Astrocyte of the spinal cord (primary cell): ENCODE data around the gene RAET1L.

ENCODE experiments used
- DNase-seq: peaks from one replicate; pipeline ENCODE4 v3.0.0; 2011; ENCODE audit warnings: low read depth, low spot score
- H3K4me3 ChIP-seq: 2 replicates; pipeline ENCODE4 v1.5.1; 2011; ENCODE audit warnings: low read depth, mild to moderate bottlenecking, low read length, moderate library complexity
- in situ Hi-C: cut with HindIII; loops from 2 replicates; pipeline ENCODE4 v1.10.0; 2017; ENCODE audit warnings: low sequenced_read_pairs
- TF ChIP-seq, protein P1 (sequence below): IDR thresholded peaks from 2 replicates; pipeline ENCODE4 v1.5.1; 2012; ENCODE audit warnings: low read depth, mild to moderate bottlenecking, low read length, inconsistent platforms

RAET1L gene

GRCh38 chr6:150036081-150036480 is 10.7 kb upstream of the RAET1L start:
- no peak overlapping the region for H3K4me3 ChIP-seq
- DNase-seq: no peak
- in situ Hi-C loops: no loop called here
- TF ChIP-seq, protein P1, sequence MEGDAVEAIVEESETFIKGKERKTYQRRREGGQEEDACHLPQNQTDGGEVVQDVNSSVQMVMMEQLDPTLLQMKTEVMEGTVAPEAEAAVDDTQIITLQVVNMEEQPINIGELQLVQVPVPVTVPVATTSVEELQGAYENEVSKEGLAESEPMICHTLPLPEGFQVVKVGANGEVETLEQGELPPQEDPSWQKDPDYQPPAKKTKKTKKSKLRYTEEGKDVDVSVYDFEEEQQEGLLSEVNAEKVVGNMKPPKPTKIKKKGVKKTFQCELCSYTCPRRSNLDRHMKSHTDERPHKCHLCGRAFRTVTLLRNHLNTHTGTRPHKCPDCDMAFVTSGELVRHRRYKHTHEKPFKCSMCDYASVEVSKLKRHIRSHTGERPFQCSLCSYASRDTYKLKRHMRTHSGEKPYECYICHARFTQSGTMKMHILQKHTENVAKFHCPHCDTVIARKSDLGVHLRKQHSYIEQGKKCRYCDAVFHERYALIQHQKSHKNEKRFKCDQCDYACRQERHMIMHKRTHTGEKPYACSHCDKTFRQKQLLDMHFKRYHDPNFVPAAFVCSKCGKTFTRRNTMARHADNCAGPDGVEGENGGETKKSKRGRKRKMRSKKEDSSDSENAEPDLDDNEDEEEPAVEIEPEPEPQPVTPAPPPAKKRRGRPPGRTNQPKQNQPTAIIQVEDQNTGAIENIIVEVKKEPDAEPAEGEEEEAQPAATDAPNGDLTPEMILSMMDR: no peak

GRCh38 chr6:150033207-150033771 is 8.0 kb upstream of the RAET1L start:
- TF ChIP-seq, protein P1: no peak
- in situ Hi-C loops: no loop called here
- no peak for DNase-seq

DNA sequence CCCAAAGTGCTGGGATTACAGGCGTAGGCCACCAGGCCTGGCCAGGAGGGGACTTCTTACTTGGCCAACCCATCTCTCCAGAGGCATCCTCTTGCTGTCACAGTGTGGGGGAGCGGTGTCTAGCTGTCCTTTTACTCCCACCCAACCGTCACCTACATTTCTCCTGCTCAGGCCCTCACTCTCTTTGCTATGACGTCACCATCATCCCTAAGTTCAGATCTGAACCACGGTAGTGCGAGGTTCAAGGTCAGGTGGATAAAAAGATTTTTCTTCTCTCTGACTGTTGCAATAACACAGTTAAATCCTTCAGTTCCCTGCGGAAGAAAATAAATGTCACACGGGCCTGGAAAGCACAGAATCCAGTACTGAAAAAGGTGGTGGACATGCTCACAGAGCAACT is 7.3 kb upstream of the RAET1L start:
- no peak for DNase-seq
- TF ChIP-seq, protein P1: no peak
- no peak overlapping the region for H3K4me3 ChIP-seq
- in situ Hi-C loops: no loop called here

More at GRCh38 chr6:150033207-150033771, 8.0 kb upstream of the RAET1L start:
- no peak overlapping the region for H3K4me3 ChIP-seq

GRCh38 chr6:150030611-150031010 is 5.3 kb upstream of the RAET1L start:
- in situ Hi-C loops: no loop called here
- no peak overlapping the region for H3K4me3 ChIP-seq
- DNase-seq: no peak
- TF ChIP-seq, protein P1: no peak

GRCh38 chr6:150029749-150030148 is 4.4 kb upstream of the RAET1L start:
- H3K4me3 ChIP-seq: no peak overlapping the region
- in situ Hi-C loops: no loop called here
- no peak for DNase-seq
- TF ChIP-seq, protein P1: no peak

DNA sequence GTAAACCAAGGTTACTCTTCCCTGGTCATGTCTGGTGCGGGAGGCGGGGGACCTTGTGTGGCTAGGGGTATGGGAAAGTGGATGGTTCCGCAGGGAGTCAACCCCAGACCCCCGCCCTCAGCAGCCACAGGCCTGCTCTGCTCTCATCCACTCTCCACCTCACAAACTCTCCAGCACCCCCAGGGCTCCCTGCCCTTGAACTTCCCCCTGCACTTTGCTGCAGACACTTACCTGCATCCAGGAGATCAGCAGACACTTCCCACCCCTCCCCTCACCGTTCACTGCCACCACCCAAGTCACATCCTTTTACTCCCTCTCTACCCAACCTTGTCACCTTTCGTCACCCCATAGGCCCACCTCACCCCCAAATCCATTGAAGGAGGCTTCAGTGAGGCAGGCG is 3.9 kb upstream of the RAET1L start:
- TF ChIP-seq, protein P1: no peak
- no peak for DNase-seq
- in situ Hi-C loops: no loop called here

More for the DNA sequence above, 3.9 kb upstream of the RAET1L start:
- no peak overlapping the region for H3K4me3 ChIP-seq
